GM18951 (cell line): Measurements from ENCODE around the gene ST7L.

ENCODE experiments used
- POLR2A ChIP-seq: IDR thresholded peaks from 4 replicates; pipeline ENCODE4 v1.6.1; 2011; ENCODE audit warnings: mild to moderate bottlenecking; ENCODE audit not compliant: insufficient read length, insufficient read depth; ENCODE audit errors: extremely low read depth
- in situ Hi-C: fragments of 300-500 bp; cut with MboI; formaldehyde crosslinking; loops from one replicate; pipeline ENCODE4 v1.12.0; 2022; ENCODE audit warnings: low sequenced_read_pairs, mixed read lengths, inconsistent platforms; ENCODE audit not compliant: unreplicated experiment

Gene ST7L

GRCh38 chr1:112599477-112599876 lies 19.5 kb downstream of the ST7L start:
- in situ Hi-C loops: no loop called here
- no peak for TF ChIP-seq POLR2A

GRCh38 chr1:112594208-112594876 lies 24.6 kb downstream of the ST7L start:
- no peak for TF ChIP-seq POLR2A
- in situ Hi-C loops: no loop called here

- in situ Hi-C loops: no loop called here
- TF ChIP-seq POLR2A: no peak
Observed at GRCh38 chr1:112589766-112590165, 29.2 kb downstream of the ST7L start.

- in situ Hi-C loops: no loop called here
- TF ChIP-seq POLR2A: no peak
Observed at GRCh38 chr1:112583366-112583765, 35.6 kb downstream of the ST7L start.

- in situ Hi-C loops: no loop called here
- no peak for TF ChIP-seq POLR2A
Observed at GRCh38 chr1:112581586-112582192, 37.3 kb downstream of the ST7L start.

GRCh38 chr1:112579801-112580510 lies 39.0 kb downstream of the ST7L start:
- no peak for TF ChIP-seq POLR2A
- in situ Hi-C loops: no loop called here

- TF ChIP-seq POLR2A: no peak
- in situ Hi-C loops: no loop called here
Observed at GRCh38 chr1:112576240-112576639, 42.7 kb downstream of the ST7L start.

- in situ Hi-C loops: no loop called here
- no peak for TF ChIP-seq POLR2A
Observed at GRCh38 chr1:112575154-112575804, 43.7 kb downstream of the ST7L start.

- in situ Hi-C loops: no loop called here
- no peak for TF ChIP-seq POLR2A
Observed at GRCh38 chr1:112565800-112566199, 53.1 kb downstream of the ST7L start.

- TF ChIP-seq POLR2A: no peak
- in situ Hi-C loops: no loop called here
Observed at GRCh38 chr1:112564081-112564480, 54.9 kb downstream of the ST7L start.

- in situ Hi-C loops: no loop called here
- no peak for TF ChIP-seq POLR2A
Observed at GRCh38 chr1:112563341-112563740, 55.6 kb downstream of the ST7L start.

- TF ChIP-seq POLR2A: no peak
- in situ Hi-C loops: no loop called here
Observed at GRCh38 chr1:112558634-112559033, 60.3 kb downstream of the ST7L start.

- no peak for TF ChIP-seq POLR2A
- in situ Hi-C loops: no loop called here
Observed at GRCh38 chr1:112557385-112557784, 61.6 kb downstream of the ST7L start.
